IMR-90 (cell line): ENCODE results near the gene WDFY2. TPM values are rescaled to one million over a fixed set of nuclear protein-coding genes. Genes with fewer than 3 reads are reported as not detected.

Experiments
- ATAC-seq: fragments of 200-7000 bp; cut with Tn5 transposase; 2 replicates; pipeline ENCODE4 v1.9.1; 2020; ENCODE audit warnings: low read depth, mild to moderate bottlenecking, moderate library complexity
- BruUV-seq: library from RNA; stranded (reverse); fragments of 400-500 nt; replicated peaks from 2 replicates; lab custom pipeline; 2021; lab: Mats Ljungman, UMichigan
- CTCF ChIA-PET: fragments of 300-600 bp; formaldehyde crosslinking; extraction: SDS; loops from one replicate; lab custom pipeline; 2021; ENCODE audit warnings: antibody characterized with exemption; lab: Yijun Ruan, JAX
- POLR2A ChIA-PET: fragments of 300-600 bp; sonication (Branson Sonifier 250); formaldehyde crosslinking; loops from one replicate; lab custom pipeline; 2022; ENCODE audit warnings: antibody characterized with exemption; ENCODE audit not compliant: unreplicated experiment; lab: Charles Lee
- DNase-seq: peaks from one replicate; pipeline ENCODE4 v3.0.0; 2013
- H2AFZ ChIP-seq: replicated peaks from 2 replicates; pipeline ENCODE3; 2013; ENCODE audit warnings: low read length, mild to moderate bottlenecking; ENCODE audit not compliant: poor library complexity
- H2AK5ac ChIP-seq: 2 replicates; pipeline ENCODE4 v1.6.1; 2013; ENCODE audit warnings: low read depth, low read length, inconsistent platforms
- H2AK9ac ChIP-seq: replicated peaks from 2 replicates; pipeline ENCODE3; 2013; ENCODE audit warnings: mild to moderate bottlenecking, low read depth, low read length, moderate library complexity; ENCODE audit not compliant: poor library complexity
- H2BK120ac ChIP-seq: 2 replicates; pipeline ENCODE4 v1.6.1; 2013; ENCODE audit warnings: low read depth, low read length, inconsistent platforms
- H2BK15ac ChIP-seq: 3 replicates; pipeline ENCODE4 v1.6.1; 2013; ENCODE audit warnings: low read depth, low read length, inconsistent platforms
- H2BK20ac ChIP-seq: 2 replicates; pipeline ENCODE4 v1.6.1; 2013; ENCODE audit warnings: low read depth, mild to moderate bottlenecking, inconsistent platforms, low read length, moderate library complexity
- H2BK5ac ChIP-seq: 2 replicates; pipeline ENCODE4 v1.6.1; 2013; ENCODE audit warnings: mild to moderate bottlenecking, low read depth, low read length, inconsistent platforms; ENCODE audit not compliant: poor library complexity, severe bottlenecking
- H3K14ac ChIP-seq: replicated peaks from 2 replicates; pipeline ENCODE4 v1.6.1; 2013; ENCODE audit warnings: low read depth, low read length, inconsistent platforms
- H3K18ac ChIP-seq: 2 replicates; pipeline ENCODE4 v1.6.1; 2013; ENCODE audit warnings: low read depth, low read length, control low read depth
- H3K23ac ChIP-seq: 2 replicates; pipeline ENCODE4 v1.6.1; 2013; ENCODE audit warnings: low read depth, low read length, inconsistent platforms
- H3K27ac ChIP-seq: 2 replicates; pipeline ENCODE4 v1.5.1; 2013; ENCODE audit warnings: mild to moderate bottlenecking, control low read depth, low read length; ENCODE audit not compliant: insufficient read depth
- H3K27me3 ChIP-seq: 2 replicates; pipeline ENCODE4 v1.6.1; 2013; ENCODE audit warnings: low read length; ENCODE audit not compliant: control insufficient read depth, insufficient read depth
- H3K36me3 ChIP-seq: 2 replicates; pipeline ENCODE4 v1.6.1; 2013; ENCODE audit warnings: low read length, mixed read lengths; ENCODE audit not compliant: control insufficient read depth, insufficient read depth
- H3K4ac ChIP-seq: 2 replicates; pipeline ENCODE4 v1.6.1; 2013; ENCODE audit warnings: low read depth, low read length, inconsistent platforms
- H3K4me1 ChIP-seq: 2 replicates; pipeline ENCODE4 v1.6.1; 2013; ENCODE audit warnings: low read length, mixed read lengths; ENCODE audit not compliant: control insufficient read depth, insufficient read depth
- H3K4me2 ChIP-seq: 2 replicates; pipeline ENCODE4 v1.6.1; 2013; ENCODE audit warnings: low read depth, mild to moderate bottlenecking, control low read depth, low read length, moderate library complexity
- H3K4me3 ChIP-seq: 2 replicates; pipeline ENCODE4 v1.5.1; 2013; ENCODE audit warnings: low read depth, mild to moderate bottlenecking, control low read depth, low read length, moderate library complexity; ENCODE audit not compliant: insufficient read depth
- H3K56ac ChIP-seq: 2 replicates; pipeline ENCODE4 v1.6.1; 2013; ENCODE audit warnings: low read length, inconsistent platforms; ENCODE audit not compliant: insufficient read depth; ENCODE audit errors: extremely low read depth
- H3K79me1 ChIP-seq, 2 experiments: 2 replicates each; pipeline ENCODE4 v1.6.1; 2013; ENCODE audit warnings: low read length in 2 of 2, inconsistent platforms in 1 of 2, low read depth in 1 of 2
- H3K9ac ChIP-seq: 2 replicates; pipeline ENCODE4 v1.6.1; 2013; ENCODE audit warnings: low read depth, low read length, control low read depth
- H3K9me1 ChIP-seq: 2 replicates; pipeline ENCODE4 v1.6.1; 2013; ENCODE audit warnings: low read length, inconsistent platforms; ENCODE audit not compliant: insufficient read depth
- H3K9me3 ChIP-seq: 2 replicates; pipeline ENCODE4 v1.6.1; 2013; ENCODE audit warnings: low read length; ENCODE audit not compliant: control insufficient read depth, insufficient read depth
- H4K20me1 ChIP-seq: 2 replicates; pipeline ENCODE4 v1.6.1; 2013; ENCODE audit warnings: low read length, inconsistent platforms; ENCODE audit not compliant: insufficient read depth
- H4K5ac ChIP-seq: 2 replicates; pipeline ENCODE4 v1.6.1; 2013; ENCODE audit warnings: mild to moderate bottlenecking, low read depth, low read length, control low read depth
- H4K8ac ChIP-seq, 2 experiments: 2 replicates each; pipeline ENCODE4 v1.6.1; 2013; ENCODE audit warnings: low read depth in 2 of 2, low read length in 2 of 2, control low read depth in 1 of 2, inconsistent platforms in 1 of 2
- H4K91ac ChIP-seq: 2 replicates; pipeline ENCODE4 v1.6.1; 2013; ENCODE audit warnings: low read depth, low read length, inconsistent platforms; ENCODE audit not compliant: insufficient read depth
- CEBPB ChIP-seq: IDR thresholded peaks from 2 replicates; pipeline ENCODE4 v1.6.1; 2012; ENCODE audit warnings: low read depth, low read length, improper control_type of control experiment
- CHD1 ChIP-seq: IDR thresholded peaks from 2 replicates; pipeline ENCODE4 v1.6.1; 2012; ENCODE audit warnings: low read depth, low read length, improper control_type of control experiment
- CTCF ChIP-seq: conservative IDR thresholded peaks from 2 replicates; pipeline ENCODE4 v1.5.1; 2012; ENCODE audit warnings: mild to moderate bottlenecking, low read depth, low read length, improper control_type of control experiment
- RAD21 ChIP-seq: IDR thresholded peaks from 2 replicates; pipeline ENCODE4 v1.6.1; 2012; ENCODE audit warnings: low read length, improper control_type of control experiment
- WGBS, 2 experiments: methylation state at CpG; one replicate each; pipeline versions ENCODE4 v1.1.5 to v1.1.7; 2013; ENCODE audit warnings: missing lambda C conversion rate in 2 of 2; ENCODE audit not compliant: insufficient read length in 1 of 2; ENCODE audit errors: extremely low coverage in 2 of 2; 5-methylcytosine and 5-hydroxymethylcytosine counted together
- dilution Hi-C: fragments of 300-500 bp; cut with HindIII; formaldehyde crosslinking; loops from one replicate; pipeline ENCODE4 v1.14.3; 2018; ENCODE audit warnings: low sequenced_read_pairs; ENCODE audit not compliant: unreplicated experiment
- in situ Hi-C: fragments of 300-500 bp; cut with MboI; formaldehyde crosslinking; loops from 3 replicates; pipeline ENCODE4 v1.14.3; 2019; ENCODE audit warnings: low sequenced_read_pairs, inconsistent platforms, mixed read lengths
- intact Hi-C: fragments of 100-400 bp; cut with micrococcal nuclease; formaldehyde crosslinking; loops from 2 replicates; pipeline ENCODE4 v1.10.0; 2022
- polyA plus RNA-seq, 3 experiments: library from polyadenylated mRNA; depleted of rRNA; stranded (reverse); fragments of >200 nt; gene quantifications; 2 replicates each; pipeline ENCODE4 v1.2.3, GENCODE V29; 2012; ENCODE audit warnings: low replicate concordance in 1 of 3
- total RNA-seq: library from RNA; depleted of rRNA; stranded (reverse); fragments of >200 nt; gene quantifications from 2 replicates; pipeline ENCODE4 v1.2.3, GENCODE V29; 2012

The WDFY2 gene
- total and polyA plus RNA-seq, 2 of the 4 experiments (the other 2 are of a cell fraction), result 4.3 to 5.4 TPM

- Histone ChIP-seq H2AK5ac (peak overlapping the region; percentile 23; the same call in 1 of the 2 replicates), H2AK9ac (peak overlapping the region; percentile 55), H3K18ac (peak overlapping the region; percentile 16; the same call in 1 of the 2 replicates), H3K56ac (no peak overlapping the region), H4K20me1 (no peaks in the 10 kb centered on the region), H3K23ac (peak overlapping the region; percentile 28; the same call in 1 of the 2 replicates), H4K5ac (peak overlapping the region; percentile 30; the same call in 1 of the 2 replicates), H3K79me1 (no peaks in the 10 kb centered on the region), H3K27me3 (no peaks in the 10 kb centered on the region), H4K8ac (peak overlapping the region in 1 of 2 experiments; percentile 39; a peak in 1 of 4 replicates), H3K4me3 (no peak overlapping the region), H2BK5ac (no peak overlapping the region), H3K4ac (peak overlapping the region; percentile 54), H2BK15ac (peak overlapping the region; percentile 55; the same call in 1 of the 3 replicates), H2BK20ac (peak overlapping the region; percentile 34; the same call in 1 of the 2 replicates), H3K4me2 (peak overlapping the region; percentile 70), H2BK120ac (peak overlapping the region; percentile 53; the same call in 1 of the 2 replicates), H4K91ac (no peak overlapping the region; the same call in 1 of the 2 replicates), H3K36me3 (no peaks in the 10 kb centered on the region; the same call in 1 of the 2 replicates), H3K27ac (no peak overlapping the region), H2AFZ (peak overlapping the region; percentile 80), H3K14ac (peak overlapping the region; percentile 42; the same call in 1 of the 2 replicates), H3K9ac (no peak overlapping the region), H3K9me1 (peaks cover 13% of the 10 kb centered on the region), H3K9me3 (no peaks in the 10 kb centered on the region), H3K4me1 (peaks cover 14% of the 10 kb centered on the region)
- ATAC-seq (peak; percentile 48; the same call in 1 of the 2 replicates), DNase-seq (peak; percentile 44)
- intact Hi-C loops, result no loop called here
- BruUV-seq, result no TSS peak
- in situ Hi-C loops, result no loop called here
- dilution Hi-C loops, result no loop called here
- POLR2A ChIA-PET, result no interaction called here
- CTCF ChIA-PET, result interaction anchor here (0.7 to 1.0 kb wide), 2 partner anchors 342 to 343 kb away, joined by 4 read pairs; partner anchors contain the start of gene NEK5
- TF ChIP-seq RAD21 (no peak), CHD1 (no peak), CEBPB (no peak), CTCF (no peak)
- 32% methylated on average over 3 of the region's 12 CpGs; no CpG with 5 or more reads in 1 of the 2 experiments for WGBS, 2 experiments
Measured at GRCh38 chr13:51785712-51786424, 201.6 kb downstream of the WDFY2 start.
